Measurements from ENCODE around the gene UNC5A.

Gene UNC5A

DNA sequence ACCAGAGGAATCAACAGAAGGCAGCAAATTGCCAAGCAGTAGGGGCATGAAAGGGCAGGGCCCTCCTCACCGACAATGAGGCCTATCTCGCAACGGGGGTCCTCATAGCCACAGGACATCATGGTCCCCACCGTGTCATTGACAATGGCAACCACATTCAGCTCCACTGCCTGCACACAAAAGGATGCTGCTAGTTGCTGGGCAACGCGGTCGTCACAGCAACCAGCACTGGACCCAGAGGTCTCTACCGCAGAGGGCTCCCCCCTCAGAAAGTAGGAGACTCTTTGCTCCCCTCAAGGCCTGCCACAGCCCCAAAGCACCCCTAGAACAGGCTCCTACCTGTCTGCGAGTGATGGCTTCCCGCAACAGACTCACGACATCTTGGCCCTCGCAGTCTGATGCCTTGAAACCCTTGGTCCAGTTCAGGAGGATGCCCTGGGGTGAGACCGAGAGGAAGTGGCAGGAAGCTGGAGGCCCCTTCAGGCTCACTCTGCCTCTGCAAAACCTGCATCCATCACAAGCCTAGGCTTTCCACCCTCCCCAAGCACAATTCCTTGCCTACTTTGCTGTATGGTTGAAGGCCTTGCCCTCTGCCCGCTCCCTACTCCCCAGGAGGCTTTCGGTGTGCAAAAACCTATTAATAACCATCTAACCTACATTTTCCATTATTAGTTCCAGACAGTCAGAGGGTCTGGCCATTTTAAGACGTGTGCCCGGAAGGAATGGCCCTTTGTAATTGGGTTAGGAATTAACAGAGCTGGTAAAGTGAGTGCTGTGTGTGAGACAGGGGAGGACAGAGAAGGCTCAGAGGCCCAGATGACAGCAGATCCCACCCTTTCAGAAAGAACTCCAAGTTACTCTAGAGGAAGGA, 73.6 kb downstream of the UNC5A start:
- in situ Hi-C loops (cut with HindIII; ENCODE audit: low sequenced_read_pairs): no loop called here
- H3K4me3 ChIP-seq (ENCODE audit: low read depth, low read length): no peak overlapping the region
- TF ChIP-seq, protein P1, sequence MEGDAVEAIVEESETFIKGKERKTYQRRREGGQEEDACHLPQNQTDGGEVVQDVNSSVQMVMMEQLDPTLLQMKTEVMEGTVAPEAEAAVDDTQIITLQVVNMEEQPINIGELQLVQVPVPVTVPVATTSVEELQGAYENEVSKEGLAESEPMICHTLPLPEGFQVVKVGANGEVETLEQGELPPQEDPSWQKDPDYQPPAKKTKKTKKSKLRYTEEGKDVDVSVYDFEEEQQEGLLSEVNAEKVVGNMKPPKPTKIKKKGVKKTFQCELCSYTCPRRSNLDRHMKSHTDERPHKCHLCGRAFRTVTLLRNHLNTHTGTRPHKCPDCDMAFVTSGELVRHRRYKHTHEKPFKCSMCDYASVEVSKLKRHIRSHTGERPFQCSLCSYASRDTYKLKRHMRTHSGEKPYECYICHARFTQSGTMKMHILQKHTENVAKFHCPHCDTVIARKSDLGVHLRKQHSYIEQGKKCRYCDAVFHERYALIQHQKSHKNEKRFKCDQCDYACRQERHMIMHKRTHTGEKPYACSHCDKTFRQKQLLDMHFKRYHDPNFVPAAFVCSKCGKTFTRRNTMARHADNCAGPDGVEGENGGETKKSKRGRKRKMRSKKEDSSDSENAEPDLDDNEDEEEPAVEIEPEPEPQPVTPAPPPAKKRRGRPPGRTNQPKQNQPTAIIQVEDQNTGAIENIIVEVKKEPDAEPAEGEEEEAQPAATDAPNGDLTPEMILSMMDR (IDR thresholded peaks at IDR 0.05; ENCODE audit: low read depth, low read length, missing control alignments): no peak
- DNase-seq (ENCODE audit: low read depth): no peak

DNA sequence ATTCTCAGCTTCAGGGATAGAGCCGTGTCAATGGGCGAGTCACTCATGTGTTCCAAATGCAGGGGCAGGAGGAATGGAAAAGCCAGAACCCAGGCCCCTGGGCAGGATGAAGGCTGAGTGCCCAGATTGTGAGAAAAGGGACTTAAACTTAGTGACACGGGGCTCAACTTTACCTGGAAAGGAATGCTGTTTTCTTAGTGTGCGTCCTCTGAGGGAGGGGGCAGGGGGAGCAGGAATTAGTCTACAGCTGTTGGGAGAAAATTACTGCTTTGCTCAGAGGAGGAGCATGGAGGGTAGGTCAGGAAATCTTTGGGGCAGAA, 74.2 kb downstream of the UNC5A start:
- TF ChIP-seq, protein P1 (IDR thresholded peaks at IDR 0.05; ENCODE audit: low read depth, low read length, missing control alignments): no peak
- DNase-seq (ENCODE audit: low read depth): no peak
- no peak overlapping the region for H3K4me3 ChIP-seq (ENCODE audit: low read depth, low read length)
- in situ Hi-C loops (cut with HindIII; ENCODE audit: low sequenced_read_pairs): no loop called here

DNA sequence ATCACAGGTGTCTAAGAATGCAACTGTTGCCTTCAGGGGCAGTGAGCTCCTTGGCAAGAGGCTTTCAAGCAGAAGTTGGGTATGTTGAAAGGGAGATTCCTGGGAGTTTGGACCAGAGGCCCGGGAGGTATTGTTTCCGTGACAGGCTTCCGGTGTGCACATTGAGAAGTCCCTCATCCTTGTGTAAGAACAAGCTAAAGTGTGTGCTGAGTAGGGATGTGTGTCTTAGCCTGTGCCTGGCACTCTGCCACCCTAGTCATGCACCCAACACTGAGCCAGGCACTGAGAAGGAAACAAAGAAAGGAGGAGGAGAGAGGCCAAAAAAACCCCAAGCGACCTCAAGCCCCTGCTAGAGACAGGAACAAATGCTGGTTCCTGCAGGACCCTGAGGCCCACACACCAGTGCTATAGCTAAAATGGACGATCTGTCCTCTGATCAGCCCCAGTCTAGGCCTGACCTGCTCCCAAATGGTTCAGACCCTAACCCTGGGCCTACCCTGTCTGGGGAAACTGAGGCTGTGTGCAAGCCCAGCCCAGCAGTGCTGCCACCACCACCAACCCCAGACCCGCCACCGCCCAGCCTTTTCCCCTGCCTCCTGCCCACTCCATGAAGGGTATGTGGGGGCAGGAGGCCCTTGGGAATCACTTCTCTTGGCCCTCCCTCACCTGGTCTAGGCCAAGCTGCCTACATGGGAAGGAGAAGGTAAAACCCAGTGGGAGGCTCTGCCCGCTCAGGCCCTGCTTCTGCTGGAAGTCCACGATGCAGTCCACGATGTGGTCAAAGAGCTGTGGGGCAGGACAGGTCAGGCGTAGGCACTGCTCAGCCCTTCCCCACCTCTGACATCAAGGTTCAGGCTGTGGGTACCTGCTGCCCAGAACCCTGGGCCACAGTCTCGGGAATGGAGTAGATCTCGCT, 76.2 kb downstream of the UNC5A start:
- DNase-seq (ENCODE audit: low read depth): no peak
- TF ChIP-seq, protein P1 (IDR thresholded peaks at IDR 0.05; ENCODE audit: low read depth, low read length, missing control alignments): no peak
- no peak overlapping the region for H3K4me3 ChIP-seq (ENCODE audit: low read depth, low read length)
- in situ Hi-C loops (cut with HindIII; ENCODE audit: low sequenced_read_pairs): no loop called here

DNA sequence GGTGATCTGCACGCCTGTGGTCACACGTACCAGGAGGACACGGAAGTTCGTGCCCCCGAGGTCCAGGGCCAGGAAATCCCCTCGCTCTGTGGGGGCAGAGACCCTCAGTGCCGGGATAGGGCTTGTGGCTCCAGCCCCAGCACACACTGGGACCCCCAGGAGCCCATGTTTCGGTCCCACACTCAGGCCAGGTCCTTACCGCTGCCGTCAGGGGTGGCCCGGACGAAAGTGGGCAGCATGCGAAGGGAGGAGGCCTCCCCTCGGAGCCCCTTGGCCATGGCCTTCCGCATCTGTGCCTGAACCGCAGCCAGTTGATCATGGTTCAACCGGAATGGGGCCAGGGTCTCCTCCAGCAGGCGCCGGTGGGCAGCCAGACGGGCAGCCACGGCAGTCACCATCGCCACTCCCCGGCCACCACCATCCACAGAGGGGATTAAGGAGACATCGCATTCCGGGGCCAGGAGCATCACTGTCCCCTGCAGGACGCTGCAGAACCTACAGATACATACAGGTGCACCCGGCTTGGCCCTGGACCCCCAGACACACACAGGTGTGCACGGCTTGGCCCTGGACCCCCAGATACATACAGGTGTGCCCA, 77.0 kb downstream of the UNC5A start:
- in situ Hi-C loops (cut with HindIII; ENCODE audit: low sequenced_read_pairs): no loop called here
- H3K4me3 ChIP-seq (ENCODE audit: low read depth, low read length): no peak overlapping the region
- DNase-seq (ENCODE audit: low read depth): no peak
- TF ChIP-seq, protein P1 (IDR thresholded peaks at IDR 0.05; ENCODE audit: low read depth, low read length, missing control alignments): no peak

DNA sequence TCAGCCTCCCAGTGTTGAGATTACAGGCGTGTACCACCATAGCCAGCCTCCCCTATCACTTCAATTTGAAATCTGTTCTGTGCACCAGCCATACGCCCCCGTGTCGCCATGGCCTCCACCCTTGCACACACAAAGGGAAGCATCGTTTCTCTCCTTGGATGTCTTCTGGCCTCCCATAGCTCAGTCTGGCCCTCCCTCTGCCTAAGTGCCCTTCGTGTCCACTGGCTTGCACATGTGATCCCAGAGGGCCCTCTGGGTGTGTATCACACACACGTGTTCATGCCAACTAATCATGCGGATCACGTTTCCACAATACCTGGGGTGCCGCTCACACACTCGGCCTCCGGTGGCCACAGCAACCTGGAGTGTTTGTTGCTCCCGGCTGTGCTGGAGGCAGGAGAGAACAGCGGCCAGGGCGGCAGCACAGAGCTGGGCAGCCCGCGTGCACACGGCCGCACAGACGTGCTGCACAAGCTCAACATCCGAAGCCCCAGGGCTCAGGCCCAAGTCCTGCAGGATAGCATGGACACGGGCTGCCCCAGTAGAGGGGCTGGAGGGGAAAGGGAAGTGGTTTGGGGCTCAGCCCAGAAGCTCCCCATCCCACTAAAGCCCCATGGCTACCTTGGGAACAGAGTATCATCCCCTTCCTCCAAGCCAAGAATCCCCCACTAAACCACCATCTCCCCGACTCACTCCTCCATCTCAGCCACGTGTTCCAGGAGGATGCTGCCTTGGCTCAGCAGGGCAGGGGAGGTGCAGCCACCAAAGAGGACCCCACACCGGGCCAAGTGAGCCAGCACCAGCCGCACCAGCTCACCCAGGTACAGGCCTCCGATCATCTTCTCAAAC, 77.9 kb downstream of the UNC5A start:
- H3K4me3 ChIP-seq (ENCODE audit: low read depth, low read length): no peak overlapping the region
- TF ChIP-seq, protein P1 (IDR thresholded peaks at IDR 0.05; ENCODE audit: low read depth, low read length, missing control alignments): no peak
- in situ Hi-C loops (cut with HindIII; ENCODE audit: low sequenced_read_pairs): no loop called here
- DNase-seq (ENCODE audit: low read depth): no peak

DNA sequence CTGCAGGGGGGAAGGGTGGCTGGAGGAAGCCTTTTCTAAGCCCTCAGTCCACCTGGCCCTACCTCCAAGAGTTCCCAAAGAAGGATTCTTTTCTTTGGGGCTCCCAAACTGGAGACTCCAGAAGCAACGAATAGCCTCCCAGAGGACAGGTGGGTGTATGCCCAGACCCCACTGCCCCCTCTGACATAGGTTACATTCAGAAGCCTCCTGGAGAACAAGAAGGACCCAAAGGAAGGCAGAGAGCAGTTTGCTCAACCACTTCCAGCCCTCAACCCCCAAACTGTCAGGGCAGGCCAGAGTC, 78.5 kb downstream of the UNC5A start:
- DNase-seq (ENCODE audit: low read depth): no peak
- no peak overlapping the region for H3K4me3 ChIP-seq (ENCODE audit: low read depth, low read length)
- TF ChIP-seq, protein P1 (IDR thresholded peaks at IDR 0.05; ENCODE audit: low read depth, low read length, missing control alignments): no peak
- in situ Hi-C loops (cut with HindIII; ENCODE audit: low sequenced_read_pairs): no loop called here

All from astrocyte of the cerebellum (primary cell).